Measurements from ENCODE around the gene NYAP1.
"Not testable (repeated sequence)": the region's sequence is repeated elsewhere in the genome, so short reads cannot be mapped to it uniquely, and the experiment has no call there.

The NYAP1 gene

GRCh38 chr7:100483722-100484672, at the start of gene NYAP1:
Gene NYAP1 (plus strand): TSS chr7:100483927. CDS start chr7:100485312, 1,385 bp downstream.
- no peak for DNase-seq (ENCODE audit: low spot score)
- TF ChIP-seq CTCF (IDR thresholded peaks at IDR 0.05): no peak
- H3K4me3 ChIP-seq: peak within 1 kb of the TSS; percentile 75
- H3K27ac ChIP-seq: peak within 1 kb of the TSS in 1 of 2 donors; percentile 29

- DNase-seq (ENCODE audit: low spot score): no peak
- Histone ChIP-seq H3K4me3 (peak overlapping the region; percentile 96), H3K27ac (no peak overlapping the region)
- TF ChIP-seq CTCF (IDR thresholded peaks at IDR 0.05): no peak
Measured at GRCh38 chr7:100434297-100435144, 49.2 kb upstream of the NYAP1 start.

GRCh38 chr7:100435401-100436304, 48.1 kb upstream of the NYAP1 start:
- Histone ChIP-seq H3K27ac (peak overlapping the region; percentile 84 to 98), H3K4me3 (peak overlapping the region; percentile 96)
- no peak for DNase-seq (ENCODE audit: low spot score)
- no peak for TF ChIP-seq CTCF (IDR thresholded peaks at IDR 0.05)

- no peak for TF ChIP-seq CTCF (IDR thresholded peaks at IDR 0.05)
- Histone ChIP-seq H3K27ac (peak overlapping the region in 1 of 2 donors; percentile 98), H3K4me3 (peak overlapping the region; percentile 96)
- no peak for DNase-seq (ENCODE audit: low spot score)
Measured at GRCh38 chr7:100437150-100438100, 46.3 kb upstream of the NYAP1 start.

- H3K4me3 ChIP-seq: no peak overlapping the region
- H3K27ac ChIP-seq: no peak overlapping the region
- no peak for DNase-seq (ENCODE audit: low spot score)
- no peak for TF ChIP-seq CTCF (IDR thresholded peaks at IDR 0.05)
Measured at GRCh38 chr7:100438172-100438571, 45.6 kb upstream of the NYAP1 start.

- not testable (repeated sequence) for H3K4me3 ChIP-seq; DNase-seq (ENCODE audit: low spot score); H3K27ac ChIP-seq
Measured at GRCh38 chr7:100438731-100439130, 45.0 kb upstream of the NYAP1 start.

- DNase-seq (ENCODE audit: low spot score); H3K27ac ChIP-seq; H3K4me3 ChIP-seq: not testable (repeated sequence)
Measured at GRCh38 chr7:100439244-100439643, 44.5 kb upstream of the NYAP1 start.
